ENCODE data around the gene SV2C.
"Not testable (repeated sequence)": the region's sequence is repeated elsewhere in the genome, so short reads cannot be mapped to it uniquely, and the experiment has no call there.

Gene SV2C

GRCh38 chr5:76236684-76237083 lies 153.5 kb downstream of the SV2C start:
- H4K20me1 ChIP-seq (ENCODE audit: insufficient read depth, low read length), result no peaks in the 10 kb centered on the region
- H3K4me1 ChIP-seq (ENCODE audit: low read length), result no peaks in the 10 kb centered on the region
- no peaks in the 10 kb centered on the region for H3K9me3 ChIP-seq (ENCODE audit: insufficient read depth, low read length)
- no peaks in the 10 kb centered on the region for H3K36me3 ChIP-seq (replicated peaks; ENCODE audit: low read depth, low read length)
- no peaks in the 10 kb centered on the region for H3K79me2 ChIP-seq (ENCODE audit: low read length)
- no peak overlapping the region for H3K27ac ChIP-seq (ENCODE audit: low read length)
- no peak for TF ChIP-seq EZH2phosphoT487 (IDR thresholded peaks at IDR 0.05; ENCODE audit: low read depth)
- TF ChIP-seq CTCF (IDR thresholded peaks at IDR 0.05; ENCODE audit: low read depth, low read length), result no peak
- H3K4me2 ChIP-seq (ENCODE audit: low read length), result no peak overlapping the region
- no peaks in the 10 kb centered on the region for H3K27me3 ChIP-seq (ENCODE audit: low read depth, low read length)
- H3K4me3 ChIP-seq (ENCODE audit: low read length), result no peak overlapping the region
- no peak overlapping the region for H2AFZ ChIP-seq (ENCODE audit: low read depth, low read length)
- H3K9ac ChIP-seq (ENCODE audit: low read length), result no peak overlapping the region

- no peak overlapping the region for H3K27ac ChIP-seq (ENCODE audit: low read length)
- no peaks in the 10 kb centered on the region for H3K4me1 ChIP-seq (ENCODE audit: low read length)
- no peak overlapping the region for H3K9ac ChIP-seq (ENCODE audit: low read length)
- H3K4me3 ChIP-seq (ENCODE audit: low read length), result no peak overlapping the region
- TF ChIP-seq EZH2phosphoT487 (IDR thresholded peaks at IDR 0.05; ENCODE audit: low read depth) (no peak), CTCF (IDR thresholded peaks at IDR 0.05; ENCODE audit: low read depth, low read length) (no peak)
- no peaks in the 10 kb centered on the region for H3K27me3 ChIP-seq (ENCODE audit: low read depth, low read length)
- no peak overlapping the region for H2AFZ ChIP-seq (ENCODE audit: low read depth, low read length)
- H3K36me3 ChIP-seq (replicated peaks; ENCODE audit: low read depth, low read length), result no peaks in the 10 kb centered on the region
- no peaks in the 10 kb centered on the region for H4K20me1 ChIP-seq (ENCODE audit: insufficient read depth, low read length)
- H3K4me2 ChIP-seq (ENCODE audit: low read length), result no peak overlapping the region
- no peaks in the 10 kb centered on the region for H3K9me3 ChIP-seq (ENCODE audit: insufficient read depth, low read length)
- H3K79me2 ChIP-seq (ENCODE audit: low read length), result no peaks in the 10 kb centered on the region
Observed at GRCh38 chr5:76240336-76240735, 157.2 kb downstream of the SV2C start.

- H2AFZ ChIP-seq (ENCODE audit: low read depth, low read length); H3K4me2 ChIP-seq (ENCODE audit: low read length); H3K4me1 ChIP-seq (ENCODE audit: low read length); H3K4me3 ChIP-seq (ENCODE audit: low read length); H3K36me3 ChIP-seq (replicated peaks; ENCODE audit: low read depth, low read length); H3K27me3 ChIP-seq (ENCODE audit: low read depth, low read length); H3K9me3 ChIP-seq (ENCODE audit: insufficient read depth, low read length); H4K20me1 ChIP-seq (ENCODE audit: insufficient read depth, low read length); H3K9ac ChIP-seq (ENCODE audit: low read length); H3K27ac ChIP-seq (ENCODE audit: low read length); H3K79me2 ChIP-seq (ENCODE audit: low read length): not testable (repeated sequence)
Observed at GRCh38 chr5:76242155-76242554, 159.0 kb downstream of the SV2C start.

GRCh38 chr5:76245590-76245989 lies 162.4 kb downstream of the SV2C start:
- Histone ChIP-seq H3K4me2 (ENCODE audit: low read length) (no peak overlapping the region), H3K79me2 (ENCODE audit: low read length) (no peaks in the 10 kb centered on the region), H4K20me1 (ENCODE audit: insufficient read depth, low read length) (no peaks in the 10 kb centered on the region), H2AFZ (ENCODE audit: low read depth, low read length) (no peak overlapping the region), H3K27me3 (ENCODE audit: low read depth, low read length) (no peaks in the 10 kb centered on the region), H3K9me3 (ENCODE audit: insufficient read depth, low read length) (no peaks in the 10 kb centered on the region), H3K27ac (ENCODE audit: low read length) (no peak overlapping the region), H3K36me3 (replicated peaks; ENCODE audit: low read depth, low read length) (no peaks in the 10 kb centered on the region), H3K4me1 (ENCODE audit: low read length) (no peaks in the 10 kb centered on the region), H3K4me3 (ENCODE audit: low read length) (no peak overlapping the region), H3K9ac (ENCODE audit: low read length) (no peak overlapping the region)
- TF ChIP-seq CTCF (IDR thresholded peaks at IDR 0.05; ENCODE audit: low read depth, low read length) (no peak), EZH2phosphoT487 (IDR thresholded peaks at IDR 0.05; ENCODE audit: low read depth) (no peak)

- TF ChIP-seq CTCF (IDR thresholded peaks at IDR 0.05; ENCODE audit: low read depth, low read length), result no peak
- TF ChIP-seq EZH2phosphoT487 (IDR thresholded peaks at IDR 0.05; ENCODE audit: low read depth), result no peak
- Histone ChIP-seq H3K4me3 (ENCODE audit: low read length) (no peak overlapping the region), H3K4me2 (ENCODE audit: low read length) (no peak overlapping the region)
Observed at GRCh38 chr5:76249621-76250020, 166.4 kb downstream of the SV2C start.

More at GRCh38 chr5:76249621-76250020, 166.4 kb downstream of the SV2C start:
- Histone ChIP-seq H4K20me1 (ENCODE audit: insufficient read depth, low read length) (no peaks in the 10 kb centered on the region), H3K27me3 (ENCODE audit: low read depth, low read length) (no peaks in the 10 kb centered on the region), H2AFZ (ENCODE audit: low read depth, low read length) (no peak overlapping the region), H3K4me1 (ENCODE audit: low read length) (no peaks in the 10 kb centered on the region), H3K27ac (ENCODE audit: low read length) (no peak overlapping the region), H3K79me2 (ENCODE audit: low read length) (no peaks in the 10 kb centered on the region), H3K9me3 (ENCODE audit: insufficient read depth, low read length) (no peaks in the 10 kb centered on the region), H3K9ac (ENCODE audit: low read length) (no peak overlapping the region), H3K36me3 (replicated peaks; ENCODE audit: low read depth, low read length) (no peaks in the 10 kb centered on the region)
